Skeletal muscle tissue (tissue), 4 donors: Measurements from ENCODE around the gene NOXA1. TPM values are rescaled to one million over a fixed set of nuclear protein-coding genes. Genes with fewer than 3 reads are reported as not detected.
A peak's percentile ranks its signal among the peaks of the same experiment; 100 is the strongest.

ENCODE experiments used
- H3K27ac ChIP-seq: one replicate; pipeline ENCODE4 v1.7.0; 2013; ENCODE audit warnings: mild to moderate bottlenecking, low read depth, low read length, inconsistent platforms
- H3K27me3 ChIP-seq, 3 donors: one replicate each; pipeline ENCODE4 v1.7.0; 2013; ENCODE audit warnings: low read length in 3 of 3; ENCODE audit not compliant: control insufficient read depth in 3 of 3, insufficient read depth in 3 of 3
- H3K36me3 ChIP-seq, 3 donors: one replicate each; pipeline ENCODE4 v1.7.0; 2013; ENCODE audit warnings: low read length in 3 of 3; ENCODE audit not compliant: control insufficient read depth in 3 of 3, insufficient read depth in 3 of 3
- H3K4me1 ChIP-seq, 3 donors: one replicate each; pipeline ENCODE4 v1.7.0; 2013; ENCODE audit warnings: low read length in 3 of 3, mild to moderate bottlenecking in 3 of 3; ENCODE audit not compliant: control insufficient read depth in 3 of 3, insufficient read depth in 3 of 3
- H3K4me3 ChIP-seq, 3 donors: one replicate each; pipeline ENCODE4 v1.7.0; 2013; ENCODE audit warnings: low read length in 3 of 3
- H3K9ac ChIP-seq, 3 donors: one replicate each; pipeline ENCODE4 v1.7.0; 2013; ENCODE audit warnings: low read length in 3 of 3, mild to moderate bottlenecking in 3 of 3, moderate library complexity in 2 of 3, low read depth in 1 of 3
- H3K9me3 ChIP-seq, 3 donors: one replicate each; pipeline ENCODE4 v1.7.0; 2013; ENCODE audit warnings: low read length in 3 of 3; ENCODE audit not compliant: control insufficient read depth in 3 of 3
- total RNA-seq: library from RNA; depleted of rRNA; stranded (reverse); fragments of >200 nt; gene quantifications from one replicate; pipeline ENCODE4 v1.2.3, GENCODE V29; 2014
- donor health status: Osteomylitis.

The NOXA1 gene
- total RNA-seq, 1 donor from 2014 or later = 0.52 TPM

DNA sequence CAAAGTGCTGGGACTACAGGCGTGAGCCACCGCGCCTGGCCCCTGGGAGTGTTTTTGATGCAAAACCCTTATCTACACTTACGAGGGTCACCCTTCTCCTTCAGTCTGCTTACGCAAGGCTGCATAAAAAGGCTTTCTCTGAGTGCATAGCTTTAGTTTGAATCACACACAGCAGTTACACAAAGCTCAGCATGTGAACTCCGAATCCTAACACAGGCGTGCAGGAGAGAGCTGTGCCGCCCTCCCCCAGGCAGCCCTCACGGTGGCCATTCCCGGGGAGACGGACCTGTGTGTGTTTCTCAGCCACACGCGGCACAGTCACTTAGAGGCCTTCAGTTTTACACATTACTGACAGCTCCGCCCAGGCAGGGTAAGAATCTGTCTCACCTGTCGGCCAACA lies 27.0 kb upstream of the NOXA1 start:
- H3K27me3 ChIP-seq = no peaks in the 10 kb centered on the region
- H3K9ac ChIP-seq = no peak overlapping the region
- peaks cover 0 to 5% (median 2%) of the 10 kb centered on the region in 3 donors for H3K36me3 ChIP-seq
- H3K27ac ChIP-seq = no peak overlapping the region
- no peak overlapping the region for H3K4me3 ChIP-seq
- no peaks in the 10 kb centered on the region for H3K9me3 ChIP-seq
- H3K4me1 ChIP-seq = peaks cover 0 to 2% (median under 1%) of the 10 kb centered on the region in 3 donors

DNA sequence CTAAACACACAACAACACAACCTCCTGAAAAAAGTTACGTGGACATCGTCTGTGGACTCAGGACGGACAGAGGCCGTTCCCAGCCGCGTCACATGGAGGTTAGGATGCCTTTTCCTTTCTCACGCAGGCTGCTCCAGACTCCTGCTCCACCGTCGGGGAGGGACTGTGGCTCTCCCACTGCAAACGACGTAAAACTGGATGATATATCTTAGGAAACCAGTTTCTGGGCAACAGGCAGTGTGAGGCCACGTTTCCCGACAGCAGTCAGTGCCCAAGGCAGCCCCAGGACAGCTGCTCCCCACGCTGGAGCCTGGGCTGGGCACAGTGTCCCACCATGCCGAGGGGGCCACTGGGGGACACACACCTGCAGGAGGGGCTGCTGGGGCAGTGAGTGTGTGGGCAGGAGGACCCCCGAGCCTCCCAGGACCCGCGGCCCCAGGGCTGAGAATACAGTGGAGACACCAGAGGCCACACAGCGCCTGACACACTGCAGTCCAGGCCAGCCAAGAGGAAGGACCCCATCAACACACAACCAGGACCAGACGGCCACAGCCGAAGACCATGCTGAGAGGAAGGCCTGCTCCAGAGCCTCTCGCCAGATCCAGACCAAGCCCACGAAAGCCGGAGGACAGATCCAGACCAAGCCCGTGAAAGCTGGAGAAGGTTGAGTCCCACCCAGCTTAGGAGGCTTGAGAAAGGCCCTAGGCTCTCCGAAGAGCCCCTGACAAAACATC lies 26.4 kb upstream of the NOXA1 start:
- H3K9me3 ChIP-seq = no peaks in the 10 kb centered on the region
- peaks cover 0 to 2% (median 0%) of the 10 kb centered on the region in 3 donors for H3K4me1 ChIP-seq
- peaks cover 0 to 5% (median 2%) of the 10 kb centered on the region in 3 donors for H3K36me3 ChIP-seq
- H3K27ac ChIP-seq = no peak overlapping the region
- H3K27me3 ChIP-seq = no peaks in the 10 kb centered on the region
- H3K9ac ChIP-seq = no peak overlapping the region
- H3K4me3 ChIP-seq = no peak overlapping the region

DNA sequence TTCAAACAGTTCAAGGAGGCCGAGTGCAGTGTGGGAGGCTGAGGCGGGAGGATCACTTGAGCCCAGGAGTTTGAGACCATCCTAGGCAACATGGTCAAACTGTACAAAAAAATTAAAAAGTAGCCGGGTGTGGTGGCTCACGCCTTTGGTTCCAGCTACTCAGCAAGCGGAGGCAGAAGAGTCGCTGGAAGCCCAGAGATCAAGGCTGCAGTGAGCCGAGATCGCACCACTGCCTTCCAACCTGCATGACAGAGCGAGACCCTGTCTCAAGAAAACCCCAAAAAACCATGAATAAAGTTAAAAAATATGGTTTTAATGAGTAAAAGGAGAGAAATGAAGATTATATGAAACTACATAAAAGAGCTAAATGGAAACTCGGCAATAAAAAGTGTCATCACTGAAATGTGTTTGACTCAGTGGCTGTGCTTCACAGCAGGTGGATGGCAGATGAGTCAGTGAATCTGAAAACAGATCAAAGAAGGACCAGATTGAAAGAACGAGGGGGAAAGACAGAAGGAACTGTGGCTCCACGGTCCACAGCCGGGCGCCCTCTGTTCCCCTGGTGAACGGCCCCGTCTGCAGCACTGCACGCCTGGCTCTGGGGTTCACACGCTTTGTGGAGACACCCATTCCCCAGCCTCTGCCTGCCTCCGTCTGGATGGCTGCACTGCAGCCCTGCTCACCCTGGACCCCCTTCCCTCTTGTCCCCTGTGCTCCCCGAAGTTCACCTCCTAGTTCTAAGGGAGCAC lies 25.3 kb upstream of the NOXA1 start:
- Histone ChIP-seq H3K9ac (no peak overlapping the region), H3K27ac (no peak overlapping the region), H3K4me1 (no peaks in the 10 kb centered on the region), H3K9me3 (no peaks in the 10 kb centered on the region), H3K4me3 (no peak overlapping the region), H3K36me3 (peaks cover 0 to 5% (median 0%) of the 10 kb centered on the region in 3 donors), H3K27me3 (no peaks in the 10 kb centered on the region)

DNA sequence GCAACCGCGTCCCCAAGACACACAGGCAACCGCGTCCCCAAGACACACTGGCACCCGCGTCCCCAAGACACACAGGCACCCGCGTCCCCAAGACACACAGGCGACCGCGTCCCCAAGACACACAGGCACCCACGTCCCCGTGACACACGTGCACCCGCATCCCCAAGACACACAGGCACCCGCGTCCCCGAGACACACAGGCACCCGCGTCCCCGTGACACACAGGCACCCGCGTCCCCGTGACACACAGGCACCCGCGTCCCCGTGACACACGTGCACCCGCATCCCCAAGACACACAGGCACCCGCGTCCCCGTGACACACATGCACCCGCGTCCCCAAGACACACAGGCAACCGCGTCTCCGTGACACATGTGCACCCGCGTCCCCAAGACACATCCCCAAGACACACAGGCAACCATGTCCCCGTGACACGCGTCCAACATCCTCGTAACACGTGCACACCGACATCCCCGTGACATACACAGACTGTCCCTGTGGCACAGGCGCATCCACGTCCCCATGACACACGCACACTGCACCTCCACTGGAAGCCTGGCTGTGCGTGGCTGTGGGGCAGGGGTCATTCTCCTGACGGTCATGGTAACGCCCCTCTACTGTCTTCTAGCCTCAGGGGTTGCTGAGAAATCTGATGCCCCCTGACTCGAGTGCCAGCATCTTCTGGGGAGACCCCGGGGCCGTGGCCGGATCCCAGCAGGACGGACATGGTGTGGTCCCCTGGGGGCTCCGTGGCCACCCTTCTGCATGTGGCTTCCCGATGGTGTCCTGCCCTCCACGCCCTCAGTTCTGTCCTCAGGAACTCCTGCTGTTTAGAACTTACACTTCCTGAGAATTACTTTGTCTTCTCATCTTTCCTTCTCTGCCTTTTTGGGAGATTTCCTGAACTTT lies 24.4 kb upstream of the NOXA1 start:
- H3K27ac ChIP-seq = no peak overlapping the region
- H3K9me3 ChIP-seq = no peaks in the 10 kb centered on the region
- H3K4me1 ChIP-seq = no peaks in the 10 kb centered on the region
- peaks cover 0 to 5% (median 0%) of the 10 kb centered on the region in 3 donors for H3K36me3 ChIP-seq
- no peak overlapping the region for H3K9ac ChIP-seq
- H3K27me3 ChIP-seq = no peaks in the 10 kb centered on the region
- H3K4me3 ChIP-seq = no peak overlapping the region

DNA sequence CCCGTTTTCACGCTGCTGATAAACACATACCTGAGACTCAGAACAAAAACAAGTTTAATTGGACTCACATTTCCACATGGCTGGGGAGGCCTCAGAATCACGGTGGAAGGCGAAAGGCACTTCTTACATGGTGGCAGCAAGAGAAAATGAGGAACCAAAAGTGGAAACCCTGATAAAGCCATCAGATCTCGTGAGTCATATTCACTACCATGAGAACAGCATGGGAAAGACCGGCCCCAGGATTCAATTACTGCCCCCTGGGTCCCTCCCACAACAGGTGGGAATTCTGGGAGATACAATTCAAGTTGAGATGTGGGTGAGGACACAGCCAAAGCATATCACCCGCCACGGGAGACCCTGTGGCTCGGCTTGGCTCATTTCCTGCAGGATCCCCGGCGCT lies 20.4 kb upstream of the NOXA1 start:
- H3K27ac ChIP-seq = no peak overlapping the region
- no peak overlapping the region for H3K9ac ChIP-seq
- no peaks in the 10 kb centered on the region for H3K27me3 ChIP-seq

DNA sequence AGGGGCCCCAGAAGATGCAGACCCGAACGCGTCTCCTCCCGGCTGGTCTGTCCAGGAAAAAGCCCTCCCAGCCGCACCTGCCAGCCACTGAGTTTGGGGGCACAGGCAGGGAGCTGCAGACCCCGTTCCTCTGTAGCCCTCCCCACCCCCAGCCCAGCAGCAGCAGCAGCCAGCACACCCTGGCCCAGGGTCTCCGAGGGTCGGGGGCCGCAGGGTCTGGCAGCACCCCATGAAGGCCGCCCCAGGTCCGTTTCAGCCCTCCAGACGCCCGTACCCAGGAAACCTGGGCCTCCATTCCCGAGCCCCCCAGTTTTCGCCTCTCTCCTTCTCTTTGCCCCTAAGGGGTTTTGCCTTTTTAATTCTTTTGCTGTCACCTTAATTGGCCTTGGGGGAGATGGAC lies 19.9 kb upstream of the NOXA1 start:
- no peaks in the 10 kb centered on the region for H3K27me3 ChIP-seq
- peaks cover 4 to 12% (median 10%) of the 10 kb centered on the region in 3 donors for H3K4me1 ChIP-seq
- H3K9me3 ChIP-seq = no peaks in the 10 kb centered on the region
- no peak overlapping the region for H3K9ac ChIP-seq
- no peak overlapping the region for H3K27ac ChIP-seq
- no peaks in the 10 kb centered on the region for H3K36me3 ChIP-seq
- no peak overlapping the region for H3K4me3 ChIP-seq

More for the DNA sequence above, 20.4 kb upstream of the NOXA1 start:
- no peak overlapping the region for H3K4me3 ChIP-seq
- peaks cover 4 to 12% (median 10%) of the 10 kb centered on the region in 3 donors for H3K4me1 ChIP-seq
- H3K36me3 ChIP-seq = no peaks in the 10 kb centered on the region
- H3K9me3 ChIP-seq = no peaks in the 10 kb centered on the region

DNA sequence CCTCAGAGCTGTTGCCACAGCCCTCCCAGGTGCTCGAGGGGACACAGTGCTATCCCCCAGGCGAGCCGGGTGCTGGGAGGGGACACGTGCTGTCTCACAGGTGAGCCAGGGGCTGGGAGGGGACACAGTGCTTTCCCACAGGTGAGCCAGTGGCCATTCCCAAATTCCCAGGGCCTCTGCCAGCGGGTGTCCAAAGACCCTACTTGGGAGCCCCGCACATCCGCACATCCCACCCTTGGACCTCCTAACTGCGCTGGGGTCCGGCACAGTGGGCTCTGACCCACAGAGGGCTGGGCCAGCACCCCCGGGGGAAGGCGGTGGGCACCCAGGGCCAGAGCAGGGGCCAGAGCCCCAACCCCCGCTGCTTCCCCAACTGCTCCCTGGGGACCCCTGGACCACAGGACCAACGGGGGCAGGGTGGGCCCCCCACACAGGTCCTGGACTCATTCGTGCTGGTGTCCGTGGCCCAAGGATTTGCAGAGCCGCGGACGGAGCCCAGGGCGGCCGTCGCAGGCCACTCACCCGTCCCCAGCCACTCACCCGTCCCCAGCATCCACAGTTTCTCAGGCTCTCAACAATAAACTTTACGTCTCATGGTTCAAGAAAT lies 18.1 kb upstream of the NOXA1 start:
- Histone ChIP-seq H3K27ac (no peak overlapping the region), H3K4me1 (peaks cover 4 to 12% (median 10%) of the 10 kb centered on the region in 3 donors), H3K9ac (no peak overlapping the region), H3K36me3 (no peaks in the 10 kb centered on the region), H3K4me3 (no peak overlapping the region), H3K27me3 (no peaks in the 10 kb centered on the region), H3K9me3 (no peaks in the 10 kb centered on the region)

DNA sequence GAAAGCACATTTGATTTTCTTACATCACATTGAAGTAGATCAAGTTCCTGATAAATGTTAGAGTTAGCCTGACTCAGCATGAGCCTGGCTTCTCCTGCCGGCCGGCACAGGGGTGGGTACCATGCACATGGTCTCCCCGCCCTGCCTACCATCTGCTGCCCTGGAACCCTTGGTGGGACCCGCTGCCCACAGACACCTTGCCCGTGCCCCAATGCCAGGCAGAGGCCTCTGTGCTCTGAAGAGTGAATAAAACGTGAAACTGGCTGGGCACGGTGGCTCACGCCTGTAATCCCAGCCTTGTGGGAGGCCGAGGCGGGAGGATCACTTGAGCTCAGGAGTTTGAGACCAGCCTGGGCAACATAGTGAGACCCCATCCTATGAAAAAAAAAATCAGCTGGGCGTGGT lies 17.5 kb upstream of the NOXA1 start:
- Histone ChIP-seq H3K27ac (no peak overlapping the region), H3K4me1 (peaks cover 4 to 13% (median 12%) of the 10 kb centered on the region in 3 donors), H3K27me3 (no peaks in the 10 kb centered on the region), H3K36me3 (no peaks in the 10 kb centered on the region), H3K9ac (no peak overlapping the region), H3K9me3 (no peaks in the 10 kb centered on the region), H3K4me3 (no peak overlapping the region)

DNA sequence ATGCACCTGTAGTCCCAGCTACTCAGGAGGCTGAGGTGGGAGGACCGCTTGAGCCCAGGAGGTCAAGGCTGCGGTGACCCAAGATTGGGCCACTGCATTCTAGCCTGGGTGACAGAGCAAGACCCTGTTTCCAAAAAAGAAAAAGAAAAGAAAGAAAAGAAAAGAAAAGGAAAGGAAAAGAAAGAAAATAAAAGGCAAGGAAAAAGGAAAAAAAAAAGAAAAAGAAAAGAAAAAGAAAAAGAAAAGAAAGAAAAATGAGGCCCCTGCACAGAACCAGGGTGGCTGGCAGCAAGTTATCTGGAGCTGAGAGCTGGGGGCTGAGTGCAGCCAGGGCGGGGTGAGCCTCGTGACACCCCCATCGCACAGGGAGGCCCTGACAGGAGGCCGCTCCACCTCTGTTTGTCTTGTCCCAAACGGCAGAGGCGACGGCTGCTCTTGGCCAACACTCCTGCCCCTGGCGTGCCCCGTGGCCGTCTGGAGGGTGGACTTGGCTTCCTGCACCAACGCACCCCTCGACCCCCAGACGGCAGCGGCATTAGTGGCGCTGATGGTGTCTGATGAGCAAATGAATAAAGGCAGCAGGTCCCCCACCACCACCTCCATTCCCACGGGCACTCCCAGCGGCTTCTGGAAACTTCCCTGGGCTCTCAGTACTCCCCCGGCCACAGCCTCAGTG lies 17.0 kb upstream of the NOXA1 start:
- Histone ChIP-seq H3K4me3 (no peak overlapping the region), H3K27ac (no peak overlapping the region), H3K9ac (peak overlapping the region in 1 of 3 donors; percentile 33)

More for the DNA sequence above, 17.0 kb upstream of the NOXA1 start:
- H3K4me1 ChIP-seq = peaks cover 4 to 19% (median 17%) of the 10 kb centered on the region in 3 donors
- no peaks in the 10 kb centered on the region for H3K27me3 ChIP-seq
- no peaks in the 10 kb centered on the region for H3K9me3 ChIP-seq
- H3K36me3 ChIP-seq = no peaks in the 10 kb centered on the region
